GM19455 (cell line): ENCODE results near the gene PROCR.
"Not testable (repeated sequence)": the region's sequence is repeated elsewhere in the genome, so short reads cannot be mapped to it uniquely, and the experiment has no call there.

Experiments
- ATAC-seq: cut with Tn5 transposase; IDR thresholded peaks from one replicate; pipeline ENCODE4 v1.9.1; 2021; ENCODE audit not compliant: unreplicated experiment

Gene PROCR

DNA sequence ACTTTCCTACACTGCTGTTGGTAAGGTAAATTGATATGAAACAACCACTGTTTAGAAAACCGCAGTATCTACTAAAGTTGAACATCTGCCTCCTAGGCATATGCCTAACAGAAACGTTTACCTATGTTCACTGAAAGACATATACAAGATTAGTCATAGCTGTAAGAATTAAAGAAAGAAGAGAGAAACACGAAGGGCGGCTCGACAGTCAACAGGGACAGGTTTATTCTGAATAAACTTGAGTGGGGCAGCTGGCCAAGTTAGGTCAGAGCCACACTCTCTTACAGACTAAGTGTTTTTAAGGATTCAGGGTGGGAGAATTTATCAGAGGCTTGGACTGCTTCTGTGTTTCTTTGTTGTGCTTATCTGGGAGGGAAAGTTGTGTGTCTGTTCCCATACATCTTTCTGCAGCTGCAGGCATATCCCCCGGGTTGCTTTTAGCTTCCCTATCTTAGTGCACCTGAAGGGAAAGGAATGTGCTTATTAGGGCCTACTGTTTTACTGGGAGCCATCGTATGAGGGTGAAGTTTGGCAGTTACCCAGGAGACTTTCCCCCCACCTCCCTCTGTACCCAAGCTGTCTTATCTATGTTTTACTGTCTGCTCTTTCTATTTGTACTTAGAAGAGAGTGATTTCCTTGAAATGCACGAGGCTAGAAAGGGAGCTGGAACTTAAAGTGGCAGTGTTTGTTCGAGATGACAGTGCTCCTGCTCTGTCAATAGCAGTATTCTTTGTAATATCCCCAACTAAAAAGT lies 20.4 kb downstream of the PROCR start:
- no peak for ATAC-seq

DNA sequence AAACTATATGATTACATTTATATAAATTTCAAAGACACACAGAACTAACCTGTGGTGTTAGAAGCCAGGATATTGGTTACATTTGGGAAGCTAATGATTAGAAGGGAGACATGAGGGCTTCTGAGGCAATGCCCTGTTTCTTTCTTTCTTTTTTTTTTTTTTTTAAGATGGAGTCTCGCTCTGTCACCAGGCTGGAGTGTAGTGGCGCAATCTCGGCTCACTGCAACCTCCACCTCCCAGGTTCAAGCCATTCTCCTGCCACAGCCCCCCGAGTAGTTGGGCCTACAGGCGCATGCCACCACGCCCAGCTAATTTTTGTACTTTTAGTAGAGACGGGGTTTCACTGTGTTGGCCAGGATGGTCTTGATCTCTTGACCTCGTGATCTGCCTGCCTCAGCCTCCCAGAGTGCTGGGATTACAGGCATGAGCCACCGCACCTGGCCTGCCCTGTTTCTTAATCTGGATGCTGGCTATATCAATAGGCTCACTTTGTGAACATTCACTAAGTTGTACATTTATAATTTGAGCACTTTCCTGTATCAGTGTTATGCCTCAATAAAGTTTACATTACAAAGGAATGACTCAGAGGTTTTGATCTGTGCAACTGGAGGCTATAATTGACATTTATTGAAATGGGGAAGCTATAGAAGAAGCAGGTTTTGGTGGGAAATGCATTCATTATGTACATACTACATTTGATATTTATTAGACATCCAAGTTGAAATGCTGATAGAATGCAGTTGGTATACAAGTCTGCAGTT lies 21.3 kb downstream of the PROCR start:
- not testable (repeated sequence) for ATAC-seq

- ATAC-seq = no peak
These were observed 24.4 kb downstream of the PROCR start for GRCh38 chr20:35196313-35196712.

- no peak for ATAC-seq
These were observed 27.9 kb downstream of the PROCR start for GRCh38 chr20:35199740-35200139.

DNA sequence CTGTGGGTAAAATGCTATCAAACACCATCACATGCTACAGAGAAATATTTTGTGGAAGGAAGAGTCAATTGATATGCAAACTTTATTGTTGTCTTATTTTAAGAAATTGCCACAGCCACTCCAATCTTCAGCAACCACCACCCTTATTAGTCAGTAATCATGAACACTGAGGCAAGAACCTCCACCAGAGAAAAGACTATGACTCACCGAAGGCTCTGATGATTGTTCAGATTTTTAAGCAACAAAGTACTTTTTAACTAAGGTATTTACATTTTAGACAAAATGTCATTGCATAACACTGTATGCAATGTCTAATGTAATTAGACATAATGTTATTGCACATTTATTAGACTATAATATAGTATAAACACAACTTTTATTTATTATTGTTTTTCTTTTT lies 28.4 kb downstream of the PROCR start:
- no peak for ATAC-seq

DNA sequence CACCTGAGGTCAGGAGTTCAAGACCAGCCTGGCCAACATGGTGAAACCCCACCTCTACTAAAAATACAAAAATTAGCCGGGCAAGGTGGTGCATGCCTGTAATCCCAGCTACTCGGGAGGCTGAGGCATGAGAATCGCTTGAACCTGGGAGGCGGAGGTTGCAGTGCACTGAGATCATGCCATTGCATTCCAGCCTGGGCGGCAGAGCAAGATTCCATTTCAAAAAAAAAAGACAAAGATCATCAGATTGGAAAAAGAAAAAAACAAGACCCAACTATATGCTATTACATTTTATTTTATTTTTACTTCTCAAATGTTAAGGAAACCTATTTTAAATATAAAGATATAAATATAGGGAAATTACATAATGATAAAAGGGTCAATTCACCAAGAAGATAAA lies 29.6 kb downstream of the PROCR start:
- ATAC-seq = not testable (repeated sequence)

- no peak for ATAC-seq
These were observed 34.9 kb downstream of the PROCR start for GRCh38 chr20:35206802-35207201.

- ATAC-seq = no peak
These were observed 36.2 kb downstream of the PROCR start for GRCh38 chr20:35207950-35208611.

- no peak for ATAC-seq
These were observed 43.4 kb downstream of the PROCR start for GRCh38 chr20:35215066-35215956.

DNA sequence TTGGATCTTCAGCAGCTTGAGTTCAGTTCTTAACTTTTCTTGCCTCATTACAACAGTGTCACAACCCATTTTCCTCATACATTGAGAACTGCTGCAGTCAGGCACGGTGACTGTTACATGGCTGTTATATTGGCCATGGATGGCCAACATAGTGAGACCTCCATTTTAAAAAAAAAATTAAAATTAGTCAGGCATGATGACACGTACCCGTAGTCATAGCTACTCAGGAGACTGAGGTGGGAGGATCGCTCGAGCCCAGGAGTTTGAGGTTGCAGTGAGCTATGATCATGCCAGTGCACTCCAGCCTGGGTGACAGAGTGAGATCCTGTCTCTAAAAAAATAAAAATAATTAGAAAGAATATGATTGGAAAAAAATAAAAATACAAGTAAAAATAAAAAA lies 44.7 kb downstream of the PROCR start:
- ATAC-seq = no peak

DNA sequence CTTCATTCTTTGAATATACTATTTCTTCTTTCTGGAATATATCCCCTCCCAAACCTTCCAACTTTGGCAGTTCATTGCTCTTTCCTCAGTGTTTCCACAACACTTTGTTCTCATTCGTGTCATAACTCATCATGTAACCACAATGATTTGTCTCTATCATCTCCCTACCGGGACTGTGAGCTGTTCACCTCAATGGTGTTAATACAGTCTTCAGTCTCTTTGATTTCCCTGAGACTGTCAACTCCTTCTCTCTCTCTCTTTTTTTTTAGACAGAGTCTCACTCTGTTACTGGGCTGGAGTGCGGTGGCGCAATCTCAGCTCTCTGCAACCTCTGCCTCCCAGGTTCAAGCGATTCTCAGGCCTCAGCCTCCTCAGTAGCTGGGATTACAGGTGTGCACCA lies 52.1 kb downstream of the PROCR start:
- no peak for ATAC-seq

DNA sequence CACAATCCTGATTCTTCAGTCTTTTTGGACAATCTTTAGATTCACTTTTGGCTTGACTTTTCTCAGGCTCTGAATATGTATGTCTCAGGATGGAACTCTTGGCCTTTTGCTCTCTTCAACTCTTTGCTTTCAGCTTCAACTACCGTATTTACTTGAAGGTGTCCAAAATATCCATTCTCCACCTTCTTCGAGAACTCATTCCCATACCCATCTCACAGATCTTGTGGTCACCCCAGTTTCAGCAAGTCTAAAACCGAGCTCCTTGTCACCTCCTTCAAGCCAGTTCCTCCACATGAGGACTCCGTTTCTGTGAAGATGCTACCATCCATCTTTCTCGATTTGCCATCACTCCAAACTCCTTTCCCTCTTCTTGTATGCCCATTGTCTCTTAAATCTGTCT lies 52.7 kb downstream of the PROCR start:
- ATAC-seq = no peak

GRCh38 chr20:35225319-35226125 lies 53.6 kb downstream of the PROCR start:
- ATAC-seq = no peak

- no peak for ATAC-seq
These were observed 54.4 kb downstream of the PROCR start, which contains the start of gene MMP24 for GRCh38 chr20:35226126-35226883. MMP24 (plus strand) TSS chr20:35226690; CDS start chr20:35226739, 49 bp downstream.
